B cell (primary cell): ENCODE measurements around the gene SMURF2.

Source experiments
- EZH2 ChIP-seq: IDR thresholded peaks from 2 replicates; pipeline ENCODE4 v1.6.1; 2012; ENCODE audit warnings: borderline replicate concordance, low read depth, mild to moderate bottlenecking, moderate library complexity, low read length; ENCODE audit not compliant: insufficient read depth, poor library complexity, severe bottlenecking
- TF ChIP-seq, protein P1 (sequence below): fragments of 200-600 bp; IDR thresholded peaks from one replicate; pipeline ENCODE4 v1.8.0; 2022; ENCODE audit warnings: antibody characterized with exemption, mild to moderate bottlenecking

DNA sequence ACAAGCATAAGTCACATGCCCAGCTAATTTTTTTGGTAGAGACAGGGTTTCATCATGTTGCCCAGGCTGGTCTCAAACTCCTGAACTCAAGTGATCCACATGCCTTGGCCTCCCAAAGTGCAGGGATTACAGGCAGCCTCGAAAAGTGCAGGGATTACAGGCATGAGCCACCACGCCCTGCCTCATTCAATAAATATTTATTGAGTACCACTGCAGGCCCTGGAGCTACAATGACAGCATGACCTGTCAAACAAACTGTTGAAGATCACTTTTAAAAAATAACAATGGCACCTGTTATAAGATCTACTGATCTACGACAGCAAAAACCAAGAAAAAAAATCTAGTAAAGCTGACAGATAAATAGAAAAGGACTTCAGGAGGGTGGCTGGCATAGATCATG lies 79.1 kb downstream of the SMURF2 start:
- TF ChIP-seq, protein P1, sequence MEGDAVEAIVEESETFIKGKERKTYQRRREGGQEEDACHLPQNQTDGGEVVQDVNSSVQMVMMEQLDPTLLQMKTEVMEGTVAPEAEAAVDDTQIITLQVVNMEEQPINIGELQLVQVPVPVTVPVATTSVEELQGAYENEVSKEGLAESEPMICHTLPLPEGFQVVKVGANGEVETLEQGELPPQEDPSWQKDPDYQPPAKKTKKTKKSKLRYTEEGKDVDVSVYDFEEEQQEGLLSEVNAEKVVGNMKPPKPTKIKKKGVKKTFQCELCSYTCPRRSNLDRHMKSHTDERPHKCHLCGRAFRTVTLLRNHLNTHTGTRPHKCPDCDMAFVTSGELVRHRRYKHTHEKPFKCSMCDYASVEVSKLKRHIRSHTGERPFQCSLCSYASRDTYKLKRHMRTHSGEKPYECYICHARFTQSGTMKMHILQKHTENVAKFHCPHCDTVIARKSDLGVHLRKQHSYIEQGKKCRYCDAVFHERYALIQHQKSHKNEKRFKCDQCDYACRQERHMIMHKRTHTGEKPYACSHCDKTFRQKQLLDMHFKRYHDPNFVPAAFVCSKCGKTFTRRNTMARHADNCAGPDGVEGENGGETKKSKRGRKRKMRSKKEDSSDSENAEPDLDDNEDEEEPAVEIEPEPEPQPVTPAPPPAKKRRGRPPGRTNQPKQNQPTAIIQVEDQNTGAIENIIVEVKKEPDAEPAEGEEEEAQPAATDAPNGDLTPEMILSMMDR, result no peak
- TF ChIP-seq EZH2, result no peak
